Upper lobe of right lung (tissue), 1 donor: ENCODE data around the gene LRRC27. TPM values are rescaled to one million over a fixed set of nuclear protein-coding genes. Genes with fewer than 3 reads are reported as not detected.

Experiments
- ATAC-seq: fragments of 200-7000 bp; cut with Tn5 transposase; one replicate; pipeline ENCODE4 v1.9.1; 2020; ENCODE audit warnings: mild to moderate bottlenecking, moderate library complexity
- DNase-seq: peaks from one replicate; pipeline ENCODE4 v3.0.0-alpha.2; 2020
- H3K27ac ChIP-seq: fragments of 200-600 bp; one replicate; pipeline ENCODE4 v1.8.0; 2022
- H3K27me3 ChIP-seq: fragments of 200-600 bp; one replicate; pipeline ENCODE4 v1.8.0; 2022; ENCODE audit warnings: mild to moderate bottlenecking
- H3K36me3 ChIP-seq: fragments of 200-600 bp; one replicate; pipeline ENCODE4 v1.8.0; 2022
- H3K4me1 ChIP-seq: fragments of 200-600 bp; one replicate; pipeline ENCODE4 v1.8.0; 2022
- H3K4me3 ChIP-seq: fragments of 200-600 bp; one replicate; pipeline ENCODE4 v1.8.0; 2022; ENCODE audit warnings: mild to moderate bottlenecking
- H3K9me3 ChIP-seq: fragments of 200-600 bp; one replicate; pipeline ENCODE4 v1.8.0; 2022
- CTCF ChIP-seq: fragments of 200-600 bp; IDR thresholded peaks from one replicate; pipeline ENCODE4 v1.8.0; 2022; ENCODE audit warnings: antibody characterized with exemption
- intact Hi-C: fragments of 100-400 bp; cut with DNase I; formaldehyde crosslinking; loops from one replicate; pipeline ENCODE4 v1.11.0; 2022
- total RNA-seq: library from RNA; stranded (reverse); fragmentation: NEBNext Ultra II Directional; extraction: Animal tissue kit (Norgen Biotek cat#: 25700); gene quantifications from one replicate; pipeline ENCODE4 v1.2.1, GENCODE V29; 2021
- donor health status: DM: no; HTN: yes; CAD: no; lungs with severe emphysema.

Gene LRRC27
- total RNA-seq, 1 donor from 2014 or later = 6.3 TPM

GRCh38 chr10:132393695-132394181, 61.7 kb downstream of the LRRC27 start:
- no peaks in the 10 kb centered on the region for H3K27me3 ChIP-seq
- H3K4me1 ChIP-seq = peaks cover 22% of the 10 kb centered on the region
- TF ChIP-seq CTCF = no peak
- DNase-seq = peak; percentile 62
- H3K27ac ChIP-seq = no peak overlapping the region
- no peaks in the 10 kb centered on the region for H3K9me3 ChIP-seq
- intact Hi-C loops = loop anchor here (5.0 kb wide), 1 partner anchor 59 kb away; no protein-coding TSS in a partner anchor
- no peaks in the 10 kb centered on the region for H3K36me3 ChIP-seq
- no peak for ATAC-seq
- no peak overlapping the region for H3K4me3 ChIP-seq

GRCh38 chr10:132394201-132394811, 62.3 kb downstream of the LRRC27 start:
- no peaks in the 10 kb centered on the region for H3K27me3 ChIP-seq
- no peak for TF ChIP-seq CTCF
- H3K9me3 ChIP-seq = no peaks in the 10 kb centered on the region
- no peak for DNase-seq
- no peak overlapping the region for H3K4me3 ChIP-seq
- intact Hi-C loops = loop anchor here (5.0 kb wide), 1 partner anchor 58 kb away; no protein-coding TSS in a partner anchor
- peaks cover 23% of the 10 kb centered on the region for H3K4me1 ChIP-seq
- no peak for ATAC-seq
- no peak overlapping the region for H3K27ac ChIP-seq
- no peaks in the 10 kb centered on the region for H3K36me3 ChIP-seq

- Histone ChIP-seq H3K4me3 (peak overlapping the region; percentile 61), H3K36me3 (no peaks in the 10 kb centered on the region), H3K27ac (peak overlapping the region; percentile 91), H3K27me3 (no peaks in the 10 kb centered on the region), H3K4me1 (peaks cover 28% of the 10 kb centered on the region), H3K9me3 (no peaks in the 10 kb centered on the region)
- no peak for DNase-seq
- TF ChIP-seq CTCF = no peak
- intact Hi-C loops = loop anchor here (5.0 kb wide), 1 partner anchor 57 kb away; no protein-coding TSS in a partner anchor
- ATAC-seq = peak; percentile 1
Observed at GRCh38 chr10:132394936-132395703, 63.1 kb downstream of the LRRC27 start.

- ATAC-seq (peak; percentile 63), DNase-seq (peak; percentile 91)
- H3K27me3 ChIP-seq = no peaks in the 10 kb centered on the region
- no peaks in the 10 kb centered on the region for H3K36me3 ChIP-seq
- peak overlapping the region; percentile 91 for H3K27ac ChIP-seq
- peak; percentile 6 for TF ChIP-seq CTCF
- peak overlapping the region; percentile 61 for H3K4me3 ChIP-seq
- peaks cover 36% of the 10 kb centered on the region for H3K4me1 ChIP-seq
- H3K9me3 ChIP-seq = no peaks in the 10 kb centered on the region
- intact Hi-C loops = no loop called here
Observed at GRCh38 chr10:132395704-132396493, 63.9 kb downstream of the LRRC27 start.

GRCh38 chr10:132396494-132397035, 64.6 kb downstream of the LRRC27 start:
- intact Hi-C loops = no loop called here
- peak; percentile 20 for TF ChIP-seq CTCF
- Histone ChIP-seq H3K4me1 (peaks cover 43% of the 10 kb centered on the region), H3K4me3 (peak overlapping the region; percentile 61), H3K27ac (peak overlapping the region; percentile 91), H3K27me3 (no peaks in the 10 kb centered on the region), H3K36me3 (no peaks in the 10 kb centered on the region), H3K9me3 (no peaks in the 10 kb centered on the region)
- DNase-seq (peak; percentile 89), ATAC-seq (peak; percentile 71)
